GM19395 (cell line): ENCODE measurements around the gene CFAP61.
"Not testable (repeated sequence)": the region's sequence is repeated elsewhere in the genome, so short reads cannot be mapped to it uniquely, and the experiment has no call there.

Source experiments
- ATAC-seq: cut with Tn5 transposase; IDR thresholded peaks from one replicate; pipeline ENCODE4 v1.9.1; 2021; ENCODE audit warnings: mild to moderate bottlenecking, moderate library complexity; ENCODE audit not compliant: unreplicated experiment

The CFAP61 gene

DNA sequence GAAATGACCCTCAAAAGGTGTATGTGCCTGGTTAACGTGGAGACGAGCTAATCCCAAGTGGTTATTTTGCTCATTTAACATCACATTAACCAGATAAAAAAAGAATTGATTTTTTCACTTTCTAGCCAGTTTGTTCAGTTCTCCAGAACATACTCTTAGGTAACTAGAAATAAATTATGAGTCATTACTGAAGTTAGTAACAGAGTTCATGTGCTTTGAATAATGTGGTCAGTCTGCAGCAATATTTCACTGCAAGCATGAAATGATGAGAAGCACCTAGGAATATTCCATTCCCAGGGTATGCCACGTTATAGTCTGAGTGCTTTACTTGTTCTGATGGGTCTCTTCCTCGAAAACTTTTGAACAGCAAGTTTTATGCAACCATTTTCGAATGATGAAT is 177.3 kb downstream of the CFAP61 start:
- ATAC-seq, result no peak

DNA sequence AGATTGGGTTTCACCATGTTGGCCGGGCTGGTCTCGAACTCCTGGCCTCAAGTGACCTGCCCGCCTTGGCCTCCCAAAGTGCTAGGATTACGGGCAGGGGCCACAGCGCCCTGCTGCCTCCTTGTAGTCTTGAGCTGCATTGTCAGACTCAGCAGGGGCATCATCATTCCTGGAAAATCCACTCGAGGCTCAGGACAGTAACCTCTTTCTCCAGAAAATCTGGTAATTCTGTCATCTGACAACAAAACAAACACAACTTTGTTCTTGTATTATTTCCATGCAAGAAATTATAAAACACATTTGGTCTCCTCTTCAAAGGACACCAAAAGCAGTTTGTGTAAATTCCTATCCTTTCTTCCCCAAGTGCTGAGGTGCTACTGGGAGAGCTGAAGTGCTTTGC is 178.4 kb downstream of the CFAP61 start:
- no peak for ATAC-seq

DNA sequence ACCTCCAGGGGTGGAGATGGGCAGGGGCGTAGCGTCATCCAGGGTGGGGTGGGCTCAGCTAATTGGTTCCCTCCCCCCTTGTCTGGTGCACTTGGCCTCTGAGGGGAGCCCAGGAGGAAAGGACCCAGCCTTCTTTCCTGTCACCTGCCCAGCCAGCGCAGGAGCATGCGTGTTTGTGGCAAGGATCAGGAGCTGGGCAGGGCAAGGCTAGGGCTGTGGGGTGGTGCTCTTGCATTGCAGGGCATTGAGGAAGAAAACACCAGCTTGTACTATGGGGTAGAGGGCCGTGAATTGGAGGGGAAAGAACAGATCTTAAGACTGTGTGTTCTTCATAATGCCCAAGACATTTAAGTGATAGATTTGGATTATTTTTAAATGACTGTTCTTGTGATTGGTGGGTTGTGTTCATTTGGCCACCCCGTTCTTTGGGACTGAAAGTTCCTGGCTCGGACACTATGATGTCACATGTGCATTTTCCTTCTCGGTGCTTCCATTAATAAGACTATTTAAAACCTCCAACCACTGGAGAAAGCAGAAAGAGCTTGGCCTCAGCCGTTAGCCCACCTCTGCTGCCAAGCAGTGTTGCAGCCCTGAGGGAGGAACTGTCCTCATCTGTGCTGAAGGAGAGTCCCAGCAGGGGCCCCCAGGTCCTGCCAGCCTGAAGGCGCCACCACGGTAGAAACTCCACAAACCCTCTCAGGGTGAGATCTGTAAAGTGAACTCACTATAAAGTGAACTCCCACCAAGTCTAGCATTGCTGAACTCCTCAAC is 179.4 kb downstream of the CFAP61 start:
- no peak for ATAC-seq

DNA sequence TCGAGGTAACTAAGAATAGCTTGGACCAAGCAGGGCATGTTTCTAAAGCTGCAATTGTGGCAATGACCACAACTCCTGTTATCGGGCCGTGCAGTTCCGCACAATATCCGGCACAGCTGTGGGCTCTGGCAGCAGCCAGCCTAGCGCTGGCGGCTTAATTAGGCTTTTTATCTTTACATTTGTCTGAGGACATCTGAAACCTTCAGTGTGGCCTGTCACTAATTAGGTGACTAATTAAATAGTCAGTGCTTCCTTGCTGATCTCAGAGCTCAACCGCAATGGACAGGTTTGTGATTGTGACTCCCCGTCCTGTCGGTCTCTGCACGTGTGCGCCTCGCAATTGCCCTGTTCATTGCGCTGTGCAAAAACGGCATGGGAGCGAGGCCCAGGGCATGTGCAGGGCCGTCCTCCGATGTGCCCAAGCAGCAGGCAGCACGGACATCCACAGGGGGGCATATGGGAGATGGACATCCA is 180.7 kb downstream of the CFAP61 start:
- no peak for ATAC-seq

DNA sequence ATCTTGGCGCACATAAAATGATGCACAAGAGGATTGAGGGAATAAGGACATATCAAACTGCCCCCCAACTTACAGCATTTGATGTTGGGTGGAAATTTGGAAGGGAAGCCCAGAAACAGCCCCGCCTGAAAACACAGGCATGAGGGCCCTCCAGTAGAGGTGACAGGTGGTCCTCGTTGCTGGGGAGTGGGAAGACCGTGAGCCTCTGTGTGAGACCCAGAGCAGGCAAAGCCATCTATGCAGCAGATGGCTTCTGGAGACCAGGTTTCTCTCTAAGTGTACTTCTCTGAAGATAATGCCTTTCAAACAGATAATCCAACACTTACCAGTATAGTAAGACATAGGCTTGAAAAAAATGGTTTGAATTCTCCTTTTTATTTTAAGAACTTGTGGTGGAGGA is 183.3 kb downstream of the CFAP61 start:
- no peak for ATAC-seq

DNA sequence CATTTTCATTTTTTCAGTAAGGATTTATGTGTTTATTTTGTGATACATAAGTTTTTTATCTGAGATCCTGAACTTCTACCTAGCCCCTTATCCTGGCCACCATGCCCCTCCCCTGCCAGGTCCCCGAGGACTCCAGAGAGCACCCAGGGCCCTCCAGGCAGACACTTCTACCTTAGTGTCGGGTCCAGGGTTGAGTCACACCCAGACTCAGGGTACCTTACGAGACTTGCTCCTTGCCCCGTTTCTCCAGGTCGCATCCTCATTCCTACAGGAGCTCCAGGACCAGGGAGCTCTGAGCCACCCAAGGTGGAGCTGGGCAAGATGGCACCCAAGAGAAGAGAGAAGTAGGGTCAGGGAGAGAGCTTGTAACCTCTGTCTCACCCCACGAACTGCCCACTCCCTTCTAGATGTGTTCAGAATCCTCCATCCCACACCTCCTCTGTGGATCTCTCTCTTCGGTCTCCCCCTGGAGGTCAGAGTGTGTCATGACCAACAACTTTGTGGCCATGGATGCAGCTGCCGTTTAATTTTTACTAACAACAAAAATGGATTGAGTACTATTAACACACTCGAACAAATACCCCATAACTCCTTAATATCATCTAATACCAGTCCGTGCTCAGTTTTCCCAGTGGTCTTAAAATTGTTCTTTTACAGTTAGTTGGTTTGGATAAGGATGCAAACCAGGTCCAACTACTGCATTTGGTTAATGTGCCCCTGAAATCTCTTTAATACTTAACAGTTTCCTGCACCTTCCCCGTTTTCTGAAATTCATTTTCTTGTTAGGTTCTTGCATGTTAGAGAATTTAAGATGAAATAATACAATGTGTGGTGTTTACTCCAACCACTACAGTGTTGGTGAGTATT is 185.0 kb downstream of the CFAP61 start:
- ATAC-seq, result peak; percentile 68

DNA sequence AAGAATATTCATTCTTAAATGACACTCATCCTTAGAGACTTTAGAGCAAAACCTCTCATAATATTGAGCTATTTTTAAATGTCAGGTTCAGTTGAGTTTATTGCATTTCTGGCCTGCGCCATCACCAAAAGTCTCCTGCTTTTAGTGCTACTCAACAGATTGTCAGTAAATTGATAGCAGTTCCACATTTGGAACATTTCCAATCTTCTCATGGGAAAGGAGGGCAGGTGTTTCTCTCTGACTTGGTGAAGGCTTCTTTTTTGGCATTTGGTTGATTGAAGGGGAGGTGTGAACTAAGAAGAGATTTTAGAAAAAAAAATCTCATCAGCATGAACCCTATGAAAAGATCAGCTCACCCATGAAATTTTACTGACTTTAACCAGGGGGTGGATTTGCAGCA is 189.6 kb downstream of the CFAP61 start:
- ATAC-seq, result no peak

DNA sequence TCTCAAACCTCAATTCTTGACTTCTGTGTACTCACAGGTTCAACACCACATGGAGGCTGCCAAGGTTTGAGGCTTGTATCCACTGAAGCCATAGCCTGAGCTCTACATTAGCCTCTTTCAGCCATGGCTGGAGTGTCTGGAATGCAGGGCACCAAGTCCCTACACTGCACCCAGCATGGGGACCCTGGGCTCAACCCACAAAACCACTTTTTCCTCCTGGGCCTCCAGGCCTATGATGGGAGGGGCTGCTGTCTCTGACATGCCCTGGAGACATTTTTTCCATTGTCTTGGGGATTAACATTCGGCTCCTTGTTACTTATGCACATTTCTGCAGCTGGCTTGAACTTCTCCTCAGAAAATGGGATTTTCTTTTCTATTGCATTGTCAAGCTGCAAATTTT is 192.1 kb downstream of the CFAP61 start:
- not testable (repeated sequence) for ATAC-seq

DNA sequence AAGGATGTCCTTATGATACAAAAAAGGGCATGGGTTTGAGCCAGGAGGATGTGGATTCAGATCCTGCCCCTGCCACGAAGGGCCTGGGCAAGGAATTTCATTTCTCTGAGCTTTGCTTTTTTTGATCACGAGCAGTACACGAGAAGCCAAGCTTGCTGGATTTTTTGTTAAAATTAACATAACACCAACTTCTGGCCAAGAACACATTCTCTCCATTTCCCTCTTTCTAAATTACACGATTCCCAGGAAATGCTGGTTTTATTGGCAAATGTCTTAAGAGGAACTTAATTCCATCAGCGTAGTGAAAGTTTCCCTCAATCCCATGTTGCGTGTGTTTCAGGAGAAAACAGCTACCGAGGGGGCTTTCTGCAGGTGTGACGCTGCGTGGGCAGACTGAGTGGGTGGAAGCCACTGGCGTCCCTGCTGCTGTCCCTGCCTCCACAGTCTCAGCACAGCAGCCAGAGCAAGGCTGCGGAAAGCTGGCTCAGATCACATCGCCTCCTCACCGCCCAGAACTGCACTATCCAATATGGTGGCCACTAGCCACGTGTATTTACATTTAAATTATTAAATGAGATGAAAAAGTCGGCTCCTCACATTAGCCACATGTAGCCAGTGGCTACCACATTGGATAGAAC is 194.8 kb downstream of the CFAP61 start:
- no peak for ATAC-seq

DNA sequence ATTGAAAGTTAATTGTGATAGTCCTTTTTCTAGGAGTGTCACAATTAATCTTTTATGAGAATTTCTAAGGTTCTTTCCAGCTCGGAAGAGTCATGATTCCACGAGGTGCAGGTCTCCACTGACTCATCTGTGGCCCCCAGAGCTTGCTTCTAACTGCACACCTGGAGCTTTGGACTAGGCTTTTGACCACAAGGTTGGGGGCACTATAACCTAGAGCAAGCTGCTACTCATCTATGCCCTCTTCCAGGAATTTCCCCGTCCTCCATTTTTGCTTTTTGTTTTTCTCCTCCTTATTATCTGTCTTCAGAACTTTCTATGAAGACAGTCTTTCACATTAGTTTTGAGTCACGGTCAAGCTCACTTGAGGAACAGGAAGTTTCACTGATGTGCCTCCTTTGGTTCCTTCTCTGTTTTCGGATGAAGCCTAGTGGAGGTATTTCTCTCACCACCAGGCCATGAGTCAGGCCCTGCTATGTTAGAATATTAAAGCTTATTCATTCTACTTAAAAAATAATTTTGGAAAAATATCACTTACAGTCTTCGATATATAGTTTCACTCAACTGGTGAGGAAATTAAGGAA is 196.4 kb downstream of the CFAP61 start:
- peak; percentile 61 for ATAC-seq

DNA sequence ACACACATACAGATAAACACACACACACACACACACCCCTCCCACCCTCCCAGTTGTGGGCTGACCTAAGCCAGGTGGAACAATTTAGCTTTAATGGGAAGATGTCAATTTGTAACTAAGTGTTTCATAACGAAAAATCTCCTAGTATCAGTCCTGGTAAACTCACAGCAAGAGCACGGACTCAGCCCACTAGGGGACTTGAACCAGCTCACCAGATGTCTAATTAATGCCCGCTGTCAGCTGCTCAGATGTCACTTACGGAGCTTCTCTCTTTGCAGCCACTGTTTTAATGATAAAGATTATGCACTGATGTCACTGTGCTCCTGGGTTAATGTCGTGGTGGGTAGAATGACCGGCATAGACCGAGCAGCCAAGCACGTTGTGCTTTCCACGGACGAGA is 199.0 kb downstream of the CFAP61 start:
- ATAC-seq, result no peak

DNA sequence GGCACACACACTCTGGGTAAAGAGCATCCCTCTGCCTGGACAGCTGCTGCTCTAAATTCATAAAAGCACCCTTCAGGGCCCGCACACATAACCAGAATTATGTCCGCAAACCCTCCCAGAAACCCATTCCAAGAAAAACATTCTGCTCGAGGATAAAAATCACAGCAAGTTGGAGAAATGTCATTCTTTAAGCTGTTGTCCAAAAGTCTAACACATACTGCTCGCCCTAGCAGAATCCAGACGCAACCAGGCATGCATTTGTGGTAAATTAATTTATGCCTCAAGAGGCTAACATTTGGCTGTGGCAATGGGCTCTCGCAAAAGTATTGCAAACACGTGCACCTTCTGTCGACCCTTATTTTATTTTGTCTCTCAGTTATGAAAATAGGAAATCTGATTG is 199.5 kb downstream of the CFAP61 start:
- no peak for ATAC-seq

DNA sequence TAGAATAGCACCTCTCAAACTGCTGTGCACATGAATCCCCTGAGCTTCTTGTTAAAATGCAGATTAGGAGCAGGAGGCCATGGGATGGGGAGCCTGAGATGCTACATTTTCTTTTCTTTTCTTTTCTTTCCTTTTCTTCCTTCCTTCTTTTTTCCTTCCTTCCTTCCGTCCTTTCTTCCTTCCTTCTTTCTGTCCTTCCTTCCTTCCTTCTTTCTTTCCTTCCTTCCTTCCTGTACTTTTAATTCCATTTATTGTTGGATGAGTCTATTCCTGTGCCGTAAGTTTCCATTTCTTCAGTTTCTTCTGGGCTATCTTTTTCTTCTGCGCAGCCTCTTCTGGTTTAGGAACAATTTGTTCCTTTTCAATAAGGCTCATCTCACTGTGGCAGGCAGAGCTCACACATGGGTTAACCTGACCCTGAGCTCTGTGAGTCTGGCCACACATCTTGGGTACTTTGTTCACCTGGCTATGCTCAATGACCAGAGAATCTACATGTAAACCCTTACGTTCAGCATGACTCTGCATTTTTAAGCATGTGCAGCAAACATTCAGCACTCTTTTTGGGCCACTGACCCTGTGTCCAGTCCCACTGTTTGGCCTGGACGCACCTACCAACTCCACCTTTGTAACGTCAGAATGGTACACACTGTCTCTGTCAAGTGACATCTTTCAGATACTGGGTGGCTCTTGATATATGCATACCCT is 200.9 kb downstream of the CFAP61 start:
- ATAC-seq, result no peak

DNA sequence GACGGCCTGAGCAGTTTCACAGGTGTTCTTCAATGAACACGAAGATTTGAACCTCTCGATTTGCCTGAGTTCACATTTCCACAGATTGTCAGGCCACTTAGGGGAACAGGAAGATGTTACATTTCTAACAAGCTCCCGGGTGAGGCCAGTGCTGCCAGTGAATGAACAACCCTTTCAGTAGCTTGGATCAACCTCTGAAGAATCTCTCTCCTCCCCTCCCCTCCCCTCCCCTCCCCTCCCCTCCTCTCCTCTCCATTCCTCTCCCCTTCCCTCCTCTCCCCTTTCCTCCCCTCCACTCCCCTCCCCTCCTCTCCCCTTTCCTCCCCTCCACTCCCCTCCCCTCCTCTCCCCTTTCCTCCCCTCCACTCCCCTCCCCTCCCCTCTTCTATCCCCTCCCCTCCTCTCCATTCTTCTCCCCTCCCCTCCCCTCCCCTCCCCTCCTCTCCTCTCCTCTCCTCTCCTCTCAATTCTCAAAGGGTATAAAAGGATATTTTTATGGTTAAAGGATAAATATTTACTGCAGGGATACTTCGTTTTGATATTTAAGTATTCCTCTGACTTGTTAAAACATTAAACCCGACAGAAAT is 201.5 kb downstream of the CFAP61 start:
- no peak for ATAC-seq

DNA sequence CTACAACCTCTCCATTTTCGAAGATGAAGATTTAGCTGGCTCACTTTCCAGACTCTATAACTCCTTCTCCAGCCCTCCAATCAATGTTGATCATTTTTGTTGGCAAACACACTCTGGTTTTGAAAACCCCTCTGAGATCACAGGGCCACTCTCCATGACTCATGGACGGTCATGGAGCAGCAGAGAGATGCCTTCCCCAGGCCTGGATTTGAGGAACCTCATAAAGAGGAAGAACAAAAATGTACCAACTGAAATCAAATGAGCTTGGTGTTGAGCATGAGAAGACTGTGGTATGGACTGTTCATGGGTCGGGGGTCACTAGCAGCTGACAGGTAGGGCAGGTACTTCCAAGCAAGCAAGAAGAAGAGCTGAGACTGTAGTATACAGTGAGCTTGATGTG is 202.8 kb downstream of the CFAP61 start:
- ATAC-seq, result no peak

DNA sequence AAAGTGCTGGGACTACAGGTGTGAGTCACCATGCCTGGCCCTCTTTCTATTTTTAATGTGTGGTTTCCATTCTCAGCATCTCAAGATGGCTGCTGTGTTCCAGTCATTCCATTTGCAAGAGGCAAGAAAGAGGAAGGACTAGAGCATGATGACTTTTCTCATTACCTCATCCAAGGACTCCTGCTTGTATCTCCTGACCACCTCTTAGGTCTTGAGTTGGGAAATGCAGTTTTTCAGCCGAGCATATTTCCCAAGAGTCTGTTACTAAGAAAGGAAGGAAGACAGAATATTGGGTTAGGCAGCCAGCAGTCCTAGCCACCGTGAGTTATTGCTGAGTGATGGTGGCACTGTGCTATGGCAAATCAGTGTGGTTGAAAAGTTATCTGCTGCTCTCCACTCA is 207.2 kb downstream of the CFAP61 start:
- no peak for ATAC-seq

DNA sequence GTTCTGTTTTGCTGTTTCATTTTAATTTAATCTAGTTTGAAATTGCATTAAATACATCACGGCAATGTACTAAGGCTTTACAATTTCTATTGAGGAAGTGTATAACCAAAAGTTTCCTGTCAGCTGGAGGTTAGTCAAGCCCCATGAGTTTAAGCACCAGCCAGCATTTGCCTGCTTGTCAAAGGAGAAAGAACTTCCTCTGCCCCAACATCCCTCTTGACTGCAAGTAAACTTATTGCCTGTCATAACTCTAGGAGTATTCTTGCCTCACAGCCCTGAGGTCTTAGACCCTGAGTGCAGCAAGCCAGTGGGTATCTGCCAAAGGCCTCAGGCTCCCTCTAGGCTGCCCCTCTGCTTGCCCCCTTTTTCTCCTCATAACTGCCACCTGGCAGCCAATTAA is 208.8 kb downstream of the CFAP61 start:
- ATAC-seq, result no peak

DNA sequence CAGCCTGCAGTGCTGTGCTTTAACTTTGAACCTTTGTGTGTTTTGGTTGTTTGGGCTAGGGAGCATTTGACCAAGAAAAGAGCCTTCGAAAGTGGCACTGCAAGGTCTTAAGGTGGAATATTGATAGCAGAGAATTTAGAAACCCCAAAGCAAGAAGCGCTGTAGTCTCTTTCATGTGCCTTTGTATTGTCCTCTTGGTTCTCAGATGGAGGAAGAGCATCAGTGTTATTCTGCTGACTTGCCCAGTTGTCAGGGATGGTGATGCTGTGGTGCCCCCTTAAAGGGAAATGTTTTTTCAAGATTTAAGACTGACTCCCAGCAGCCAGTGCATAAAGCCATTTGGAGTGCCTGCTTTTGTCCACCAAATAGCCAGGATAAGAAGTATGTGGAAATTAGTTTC is 212.9 kb downstream of the CFAP61 start:
- no peak for ATAC-seq

DNA sequence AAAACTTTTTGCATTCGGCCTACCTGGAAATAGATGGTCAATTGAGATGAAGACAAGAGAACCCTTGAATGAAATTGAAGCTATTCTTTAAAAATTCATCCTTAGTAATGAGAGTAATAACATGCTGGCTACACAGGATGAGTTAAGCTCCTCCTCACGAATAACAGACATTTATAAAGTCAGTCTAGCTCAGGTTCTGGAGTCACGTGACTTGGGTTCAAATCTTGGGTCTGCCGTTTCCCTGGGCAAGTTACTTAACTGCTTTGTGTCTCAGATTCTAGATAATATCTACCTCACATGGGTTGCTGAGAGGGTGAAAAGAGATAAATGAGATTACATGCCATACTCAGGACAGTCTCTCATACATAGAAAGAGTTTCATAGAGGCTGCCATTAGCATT is 214.2 kb downstream of the CFAP61 start:
- no peak for ATAC-seq

DNA sequence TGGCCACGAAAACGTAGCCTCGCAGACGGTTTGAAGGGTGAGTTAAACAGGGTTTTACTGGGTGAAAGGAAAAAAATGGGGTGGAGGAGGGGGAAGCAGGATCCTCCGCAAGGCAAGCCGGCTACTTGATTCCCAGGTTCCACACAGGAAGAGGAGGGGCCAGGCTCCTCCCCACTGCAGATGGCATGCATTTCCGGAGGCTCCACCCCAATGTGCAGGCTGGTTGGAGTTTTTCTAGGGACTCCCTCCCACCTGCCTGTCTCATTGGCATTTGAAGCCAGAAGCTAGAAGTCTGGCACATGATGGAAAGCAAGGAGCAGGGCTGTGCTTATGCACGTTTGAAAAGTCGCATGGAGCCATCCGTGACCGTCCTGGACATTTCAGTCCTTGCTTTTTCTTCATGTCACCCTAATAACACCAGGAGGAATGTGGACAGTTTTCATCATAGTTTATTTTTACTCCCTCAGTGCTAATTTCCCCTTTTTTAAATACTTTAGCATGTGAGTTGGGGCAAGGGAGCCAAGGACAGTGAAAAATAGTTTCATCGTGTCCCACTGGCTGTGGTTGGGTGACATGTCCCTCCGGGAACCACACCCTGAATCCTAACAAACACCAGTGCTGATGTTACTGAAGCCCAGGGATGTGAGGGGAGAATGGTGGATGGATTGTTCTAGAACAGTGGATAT is 215.5 kb downstream of the CFAP61 start:
- ATAC-seq, result no peak
